ENCODE data around the gene CXADR.

DNA sequence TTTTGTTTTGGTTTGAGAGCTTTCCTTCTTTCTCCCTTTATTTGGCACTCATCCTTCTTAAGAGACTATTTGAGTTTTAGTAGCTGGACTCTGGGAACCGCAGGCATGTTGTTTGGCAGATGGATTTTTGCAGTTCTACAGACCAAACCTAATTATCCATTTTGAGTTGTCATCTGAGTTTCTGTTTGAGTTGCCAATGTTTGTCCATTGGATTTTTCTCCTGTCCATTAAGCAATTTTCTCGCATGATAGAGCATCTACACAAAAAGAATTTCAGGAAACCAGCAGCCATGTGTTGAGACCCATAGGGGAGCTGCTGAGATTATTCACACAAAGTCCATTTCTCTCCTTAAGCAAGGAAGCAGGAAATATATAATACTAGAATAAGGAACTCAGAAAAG lies 17.2 kb upstream of the CXADR start:
- TF ChIP-seq CTCF (IDR thresholded peaks at IDR 0.05) (no peak), POLR2AphosphoS5 (IDR thresholded peaks at IDR 0.05) (no peak), POLR2A (IDR thresholded peaks at IDR 0.05) (no peak)
